Germinal center (tissue), 1 donor: Measurements from ENCODE around the gene MKX.
"Not testable (repeated sequence)": the region's sequence is repeated elsewhere in the genome, so short reads cannot be mapped to it uniquely, and the experiment has no call there.

Experiments
- DNase-seq: peaks from one replicate; pipeline ENCODE4 v3.0.0; 2012; ENCODE audit warnings: mixed read lengths, low spot score

The MKX gene

DNA sequence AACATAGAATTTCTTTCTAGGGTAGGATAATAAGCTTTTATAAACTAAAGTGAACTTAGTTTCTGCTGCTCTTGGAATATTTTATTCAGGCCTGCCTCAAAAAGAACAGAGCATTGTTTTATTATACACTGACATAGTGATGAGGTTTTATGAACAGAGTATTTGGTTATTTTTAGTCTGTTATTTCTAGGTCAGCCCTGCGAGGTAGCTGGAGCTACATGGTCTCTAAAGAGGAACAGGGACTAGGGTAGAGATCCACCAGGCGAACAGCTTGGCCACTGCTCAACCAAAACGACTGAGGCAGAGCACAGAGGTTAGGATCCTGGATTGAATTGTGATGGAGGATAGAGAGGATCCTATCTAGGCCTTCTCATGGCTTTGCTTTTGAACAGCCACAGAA is 53.0 kb downstream of the MKX start:
- no peak for DNase-seq

DNA sequence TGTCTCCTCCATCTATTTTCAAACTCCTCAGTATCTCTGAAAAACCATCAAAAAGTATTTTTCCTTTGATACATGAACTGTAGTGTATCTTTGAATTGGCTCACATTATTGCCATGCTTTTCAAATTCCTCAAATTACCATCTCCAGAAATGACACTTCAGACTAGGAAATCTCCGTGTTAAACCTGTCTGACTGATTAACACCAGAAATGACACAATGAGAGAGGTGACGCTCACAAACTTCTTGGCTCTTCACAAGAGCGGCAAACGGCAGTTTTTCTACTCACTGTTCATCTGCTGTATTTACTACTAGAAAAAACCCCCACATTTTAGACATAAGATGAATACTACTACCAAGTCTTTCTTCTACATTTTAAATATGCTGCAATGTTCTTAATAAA is 56.6 kb downstream of the MKX start:
- no peak for DNase-seq

DNA sequence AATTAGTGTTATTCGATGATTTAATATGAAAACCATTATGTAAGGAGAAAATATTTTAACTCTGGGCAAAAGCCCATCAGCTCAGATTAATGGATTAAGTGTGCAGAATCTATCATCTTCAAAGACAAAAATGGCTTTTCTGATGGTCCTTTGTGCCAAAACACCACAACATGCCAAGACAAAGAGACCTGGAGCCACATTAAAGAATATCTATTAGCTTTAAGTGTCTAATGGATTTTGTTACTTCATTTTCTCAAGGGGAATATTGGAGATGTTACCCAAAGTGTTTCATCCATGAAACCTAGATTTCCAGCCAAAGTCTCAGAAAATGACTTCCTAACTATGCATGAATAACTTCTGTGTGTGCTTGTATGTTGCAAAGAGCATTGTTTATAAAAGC is 57.3 kb downstream of the MKX start:
- DNase-seq = no peak

DNA sequence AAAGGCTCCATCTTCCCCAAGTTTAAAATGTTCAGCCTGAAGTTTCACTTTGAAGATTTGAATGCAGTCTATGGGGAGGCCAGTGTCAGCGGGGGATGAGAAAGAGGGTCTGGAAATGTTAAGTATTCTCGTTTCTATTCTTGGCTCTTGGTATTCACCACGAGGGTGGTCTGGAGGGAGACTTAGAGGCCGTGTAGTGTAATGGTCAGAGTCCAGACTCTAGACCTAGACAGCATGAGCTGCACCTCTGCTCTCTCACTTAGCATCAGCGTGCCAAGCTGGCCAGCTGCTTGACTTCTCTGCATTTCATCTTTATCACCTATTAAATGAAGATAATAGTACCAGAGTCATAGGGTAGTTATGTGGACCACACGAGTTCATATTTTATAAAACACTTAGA is 57.9 kb downstream of the MKX start:
- DNase-seq = no peak

DNA sequence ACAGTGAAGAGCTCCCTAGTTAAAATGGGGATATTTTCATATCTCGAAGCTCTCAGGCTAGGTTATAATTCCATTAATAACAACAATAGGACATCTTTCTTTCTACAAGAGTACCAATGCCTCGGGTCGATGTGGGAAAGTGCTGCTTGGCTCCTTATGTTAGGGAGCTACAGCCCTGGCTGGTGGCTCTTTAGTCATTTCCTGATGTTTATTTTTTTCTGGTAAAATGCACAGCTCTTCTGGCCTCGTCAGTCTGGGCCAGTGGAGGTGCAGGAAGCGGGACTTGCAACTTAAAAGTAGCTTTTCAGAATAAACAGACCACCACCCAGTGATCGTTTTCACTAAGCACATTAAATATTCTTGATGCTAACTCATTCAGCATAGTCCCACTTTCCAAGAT is 58.3 kb downstream of the MKX start:
- no peak for DNase-seq

DNA sequence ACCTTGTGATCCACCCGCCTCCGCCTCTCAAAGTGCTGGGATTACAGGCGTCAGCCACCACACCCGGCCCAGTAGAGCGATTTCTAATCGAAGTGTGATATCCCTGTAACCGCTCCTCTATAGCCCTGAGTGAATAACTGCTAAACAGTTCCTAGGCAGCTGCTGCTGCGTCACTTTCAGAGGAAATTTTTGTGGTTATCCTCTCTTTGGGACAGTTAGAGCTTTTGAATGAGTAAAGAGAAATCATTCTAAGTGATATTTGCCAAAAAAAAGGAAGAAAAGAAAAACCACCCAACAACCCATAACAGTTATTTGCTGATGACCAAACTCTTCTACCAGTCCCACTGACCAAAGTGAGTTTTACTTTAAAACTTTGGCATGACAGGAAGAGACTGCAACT is 59.9 kb downstream of the MKX start:
- no peak for DNase-seq

DNA sequence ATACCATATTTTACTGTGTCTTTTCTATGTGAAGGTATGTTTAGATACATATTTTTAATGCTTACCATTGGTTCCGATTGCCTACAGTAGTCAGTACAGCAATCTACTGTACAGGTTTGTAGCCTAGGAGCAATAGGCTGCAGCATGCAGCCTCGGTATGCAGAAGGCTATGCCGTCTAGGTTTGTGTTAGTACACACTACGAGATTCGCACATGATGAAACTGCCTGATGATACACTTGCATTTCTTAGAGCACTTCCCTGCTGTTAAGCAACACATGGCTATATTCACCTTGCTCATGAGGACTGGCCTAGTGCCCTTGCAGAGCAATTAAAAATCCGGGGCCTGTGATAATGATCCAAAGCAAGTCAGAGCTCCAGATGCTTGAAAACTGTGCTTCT is 62.4 kb downstream of the MKX start:
- DNase-seq = no peak

DNA sequence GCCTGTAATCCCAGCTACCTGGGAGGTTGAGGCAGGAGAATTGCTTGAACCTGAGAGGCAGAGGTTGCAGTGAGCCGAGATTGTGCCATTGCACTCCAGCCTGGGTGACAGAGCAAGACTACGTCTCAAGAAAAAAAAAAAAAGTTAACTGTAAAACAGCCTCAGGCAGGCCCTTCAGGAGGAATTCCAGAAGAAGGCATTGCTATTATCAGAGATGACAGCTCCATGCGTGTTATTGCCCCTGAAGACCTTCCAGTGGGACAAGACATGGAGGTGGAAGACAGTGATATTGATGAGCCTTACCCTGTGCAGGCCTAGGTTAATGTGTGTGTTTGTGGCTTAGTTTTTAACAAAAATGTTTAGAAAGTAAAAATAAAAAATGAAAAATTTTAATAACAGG is 63.8 kb downstream of the MKX start:
- not testable (repeated sequence) for DNase-seq

DNA sequence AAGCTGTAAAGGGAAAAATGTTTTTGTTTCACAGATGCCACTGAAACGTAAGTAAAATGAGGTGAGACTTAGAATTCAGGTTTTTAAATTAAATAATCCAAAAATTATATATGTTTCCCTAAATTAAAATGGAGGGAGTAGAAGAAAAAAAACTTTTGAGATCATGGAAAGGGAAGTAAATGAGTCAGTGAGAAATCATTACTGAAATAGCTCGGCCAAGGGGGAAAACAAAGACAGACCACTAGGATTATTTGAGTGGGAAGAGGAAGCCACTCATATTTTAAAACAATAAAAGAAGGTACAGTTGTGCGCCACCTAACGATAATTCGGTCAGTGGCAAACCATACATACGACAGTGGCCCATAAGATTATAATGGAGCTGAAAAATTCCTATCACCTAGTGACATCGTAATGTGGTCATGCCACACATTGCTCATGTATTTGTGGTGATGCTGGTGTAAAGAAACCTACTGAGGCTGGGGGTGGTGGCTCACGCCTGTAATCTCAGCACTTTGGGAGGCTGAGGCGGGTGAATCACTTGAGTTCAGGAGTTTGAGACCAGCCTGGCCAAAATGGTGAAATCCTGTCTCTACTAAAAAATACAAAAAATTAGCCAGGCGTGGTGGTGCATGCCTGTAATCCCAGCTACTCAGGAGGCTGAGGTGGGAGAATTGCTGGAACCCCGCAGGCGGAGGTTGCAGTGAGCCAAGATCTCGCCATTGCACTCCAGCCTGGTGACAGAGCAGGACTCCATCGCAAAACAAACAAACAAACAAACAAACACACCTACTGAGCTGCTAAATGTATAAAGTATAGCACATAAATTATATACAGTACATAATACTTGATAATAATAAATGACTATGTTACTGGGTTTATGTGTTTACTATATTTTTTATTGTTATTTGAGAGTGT is 64.7 kb downstream of the MKX start:
- DNase-seq = no peak

DNA sequence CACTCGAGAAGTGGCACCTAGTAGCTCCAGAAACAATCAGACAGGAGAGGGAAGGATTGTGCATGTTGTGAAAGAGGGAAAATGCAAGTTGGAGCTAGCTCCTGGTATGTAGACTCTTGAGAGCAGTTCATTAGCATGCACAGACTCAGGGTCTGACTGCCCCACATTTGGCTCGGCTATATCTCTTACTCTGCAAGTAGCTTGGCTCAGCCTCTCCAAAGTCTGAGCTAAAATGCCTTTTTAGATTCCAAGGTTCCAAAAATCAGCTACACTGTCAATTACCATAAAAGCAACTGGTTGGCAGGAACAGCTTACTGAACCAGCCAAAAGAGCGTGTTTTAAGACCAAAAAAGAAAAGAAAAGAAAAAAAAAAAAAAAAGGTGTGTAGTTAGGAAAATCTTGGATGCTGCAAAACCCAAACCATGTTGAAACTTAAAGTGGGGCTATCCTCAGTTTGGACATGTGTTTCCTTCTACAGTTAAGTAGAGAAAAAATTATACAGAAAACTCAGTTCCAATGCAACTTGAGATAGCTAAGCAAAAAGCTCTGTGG is 65.5 kb downstream of the MKX start:
- DNase-seq = no peak

DNA sequence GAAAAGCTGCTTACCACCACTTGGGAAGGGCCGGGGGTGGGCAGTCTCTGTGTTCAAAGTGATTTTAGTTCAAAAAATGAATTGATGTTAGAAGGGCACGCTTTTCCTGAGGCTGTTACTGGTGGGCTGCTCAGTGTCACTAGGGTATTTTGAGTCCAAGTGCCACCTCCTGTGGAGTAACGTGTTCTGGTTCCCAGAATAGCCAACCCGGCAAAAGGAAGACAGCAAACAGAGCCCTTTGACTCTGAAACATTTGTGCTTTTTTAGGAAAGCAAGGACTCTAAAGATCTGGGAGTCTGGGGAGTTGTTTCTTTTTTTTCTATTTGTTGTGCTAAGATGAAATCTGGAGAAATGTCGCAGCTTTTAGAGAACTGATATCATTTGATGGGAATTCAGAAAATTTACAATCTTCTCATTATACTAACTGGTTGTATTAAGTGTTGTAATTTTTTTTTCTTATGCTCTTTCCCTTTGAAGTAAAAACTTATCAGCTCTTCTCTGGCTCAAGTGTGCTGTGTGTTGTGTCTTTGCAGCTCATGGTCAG is 66.2 kb downstream of the MKX start:
- no peak for DNase-seq

DNA sequence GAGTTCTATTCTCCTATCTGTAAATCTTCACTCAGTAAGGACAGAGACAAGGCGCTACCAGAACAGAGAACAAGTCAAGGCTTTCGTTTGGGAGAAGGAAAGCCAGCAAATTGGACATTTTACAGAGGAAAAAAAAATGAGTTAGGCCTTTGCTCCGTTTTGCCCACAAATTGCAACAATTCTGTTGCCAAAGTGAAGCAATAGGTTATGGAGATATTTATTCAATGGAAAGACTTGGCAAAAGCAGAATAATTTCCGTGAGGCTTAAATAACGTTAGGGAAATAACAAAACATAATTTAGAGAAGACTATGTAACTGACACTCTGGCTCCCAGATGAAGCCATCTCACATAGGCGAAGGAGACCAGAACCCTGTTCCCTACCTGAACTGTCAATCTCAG is 67.5 kb downstream of the MKX start:
- no peak for DNase-seq

DNA sequence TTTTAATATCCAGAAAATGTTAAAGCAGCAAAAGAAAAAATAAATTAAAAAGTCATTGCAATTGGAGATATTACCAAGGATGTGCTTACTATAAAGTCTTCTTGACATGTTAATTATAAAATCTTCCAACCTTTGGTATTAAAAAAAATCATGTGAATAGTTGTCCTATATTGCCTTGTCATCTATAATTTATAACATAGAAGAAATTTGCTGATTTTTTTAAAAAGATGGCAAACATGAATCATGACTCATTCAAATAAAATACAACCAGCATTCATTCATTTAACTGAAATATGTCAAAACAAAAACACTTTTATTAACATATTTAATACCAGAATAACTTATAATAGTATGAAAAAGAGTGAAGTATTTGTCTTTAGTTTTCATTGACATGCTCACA is 72.6 kb downstream of the MKX start:
- no peak for DNase-seq

DNA sequence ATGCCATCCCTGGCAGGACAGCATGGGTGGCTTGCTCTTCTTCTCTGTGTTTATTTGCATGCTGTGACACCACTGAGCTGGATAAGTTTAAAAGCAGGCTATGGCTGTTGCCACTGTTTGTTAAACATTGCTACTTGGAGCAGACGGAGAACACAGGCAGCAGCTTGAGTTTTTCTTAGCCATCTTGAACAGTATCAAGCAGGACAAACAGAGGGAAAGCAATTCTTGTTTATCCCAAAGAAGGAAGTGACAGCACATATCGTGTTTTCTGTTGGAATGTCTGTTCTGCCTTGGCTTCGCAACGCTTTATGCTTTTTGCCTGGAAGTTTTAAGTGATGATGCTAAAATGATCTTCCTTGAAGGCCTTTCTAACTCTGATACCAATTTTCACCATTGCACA is 73.8 kb downstream of the MKX start:
- no peak for DNase-seq

DNA sequence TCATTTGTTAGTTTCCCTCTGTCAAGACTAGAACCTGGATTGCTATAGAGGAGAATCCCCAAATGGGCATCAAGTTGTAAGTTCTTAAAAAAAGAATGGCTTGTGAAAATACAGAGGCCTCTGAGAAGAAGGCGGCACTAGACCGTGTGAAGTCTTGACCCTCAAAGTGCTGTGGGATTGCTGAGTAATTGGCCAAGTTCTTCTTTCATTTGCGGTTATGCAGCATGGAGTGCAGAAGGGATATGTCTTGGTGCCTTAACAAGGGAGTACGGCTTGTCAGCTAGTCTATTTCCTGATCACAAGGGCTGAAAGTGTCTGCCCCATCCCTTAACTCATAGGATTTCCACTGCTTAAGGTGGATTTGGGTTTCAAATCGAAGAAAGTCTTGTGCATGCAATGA is 81.2 kb downstream of the MKX start:
- DNase-seq = no peak

DNA sequence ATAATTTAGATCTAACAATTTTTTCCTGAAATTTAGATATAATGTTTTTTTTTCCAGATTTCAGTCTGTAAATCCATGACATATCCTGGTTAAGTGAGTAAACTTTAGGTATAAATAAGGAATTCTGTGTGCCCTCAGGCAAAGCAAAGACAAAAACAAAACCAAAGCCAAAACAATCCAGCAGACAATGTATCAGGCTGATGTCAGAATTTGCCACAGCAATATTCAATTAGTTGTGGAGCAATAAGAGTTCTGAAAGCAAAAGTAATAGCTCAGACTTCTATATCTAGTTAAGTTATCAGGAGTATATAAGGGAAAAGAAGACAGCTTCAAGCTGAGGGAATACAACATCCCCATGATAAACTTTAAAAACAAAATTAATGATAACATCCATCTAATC is 82.0 kb downstream of the MKX start:
- no peak for DNase-seq

DNA sequence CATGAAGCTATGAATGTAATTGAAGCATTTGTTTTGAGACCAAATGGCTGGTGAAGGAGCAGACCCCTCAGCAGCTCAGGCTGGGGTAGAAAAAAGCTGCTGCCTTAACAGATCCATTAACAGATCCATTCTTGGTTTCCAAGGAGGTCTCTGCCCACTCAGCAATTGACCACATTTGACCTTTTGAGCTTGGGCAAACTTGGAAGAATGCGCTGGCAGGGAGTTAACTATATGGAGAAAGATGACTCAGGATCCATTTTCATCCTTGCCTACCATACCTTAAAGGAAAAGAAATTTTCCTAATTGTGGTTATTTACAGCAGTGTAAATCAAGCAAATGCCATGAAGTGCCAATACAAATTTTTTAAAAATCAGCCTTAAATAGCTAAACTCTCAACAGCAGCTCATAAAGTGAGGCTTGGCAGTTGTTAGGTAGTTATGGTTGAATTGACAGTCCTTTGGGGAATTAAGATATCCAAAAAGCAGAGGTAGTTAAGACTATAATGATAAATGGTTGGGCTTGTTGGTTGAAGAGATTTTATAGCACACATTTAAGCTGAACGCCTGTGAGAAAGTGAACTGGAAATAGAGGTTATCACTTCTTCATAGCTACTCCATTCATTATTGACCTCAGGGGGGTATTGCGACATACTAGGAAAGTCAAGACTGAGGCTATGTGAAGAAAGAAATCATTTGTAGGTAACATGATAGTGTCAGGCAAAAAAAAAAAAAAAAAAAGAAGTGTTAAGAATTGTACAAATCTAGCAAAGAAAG is 83.9 kb downstream of the MKX start:
- no peak for DNase-seq

DNA sequence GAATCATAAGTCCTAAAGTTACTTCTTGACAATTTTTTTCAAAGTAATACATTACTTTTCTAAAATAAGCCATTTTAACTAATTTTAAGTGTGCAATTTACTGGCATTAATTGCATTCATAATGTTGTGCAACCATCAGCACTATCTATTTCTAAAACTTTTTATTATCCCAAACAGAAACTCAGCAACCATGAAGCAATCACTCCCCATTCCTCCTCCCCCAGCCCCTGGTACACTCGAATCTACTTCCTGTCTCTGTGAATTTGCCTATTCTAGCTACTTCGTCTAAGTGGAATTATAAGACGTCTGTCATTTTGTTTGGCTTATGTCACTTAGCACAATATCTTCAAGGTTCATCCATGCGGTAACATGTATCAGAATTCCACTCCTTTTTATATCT is 84.9 kb downstream of the MKX start:
- no peak for DNase-seq

DNA sequence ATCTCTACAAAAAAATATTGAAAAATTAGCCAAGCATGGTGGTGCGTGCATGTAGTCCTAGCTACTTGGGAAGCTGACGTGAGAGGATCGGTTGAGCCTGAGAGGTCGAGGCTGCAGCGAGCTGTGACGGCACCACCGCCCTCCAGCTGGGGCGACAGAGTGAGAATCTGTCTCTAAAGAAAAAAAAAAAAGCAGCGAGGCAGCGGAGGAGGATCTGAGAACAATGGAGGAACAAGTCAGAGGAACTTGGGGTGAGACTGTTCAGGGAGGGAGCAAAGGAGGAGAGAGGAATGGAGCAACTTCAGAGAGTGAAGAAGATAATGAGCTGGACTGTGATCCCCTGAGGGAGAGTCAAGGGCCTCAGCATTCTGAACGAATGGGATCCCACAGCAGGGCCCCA is 85.4 kb downstream of the MKX start:
- DNase-seq = no peak

DNA sequence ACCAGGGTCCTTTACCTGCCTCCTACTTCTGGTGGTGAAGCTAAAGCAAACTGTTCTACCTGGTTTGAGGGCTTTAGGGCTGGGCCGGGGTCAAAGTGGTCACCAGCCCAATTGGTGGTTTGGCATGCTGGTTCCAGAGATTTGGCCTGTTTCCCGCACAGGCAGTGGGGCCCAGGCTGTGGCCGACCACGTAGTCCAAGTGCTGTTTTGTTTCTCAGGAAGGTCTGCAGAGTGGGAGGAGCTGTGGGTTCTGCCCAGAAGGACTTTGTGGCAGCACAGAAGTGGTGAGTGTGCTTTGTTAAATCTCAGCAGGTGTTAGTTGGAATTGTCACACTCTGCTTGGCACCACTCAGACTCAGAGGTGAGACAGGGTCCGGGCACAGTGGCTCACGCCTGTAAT is 85.8 kb downstream of the MKX start:
- DNase-seq = no peak

DNA sequence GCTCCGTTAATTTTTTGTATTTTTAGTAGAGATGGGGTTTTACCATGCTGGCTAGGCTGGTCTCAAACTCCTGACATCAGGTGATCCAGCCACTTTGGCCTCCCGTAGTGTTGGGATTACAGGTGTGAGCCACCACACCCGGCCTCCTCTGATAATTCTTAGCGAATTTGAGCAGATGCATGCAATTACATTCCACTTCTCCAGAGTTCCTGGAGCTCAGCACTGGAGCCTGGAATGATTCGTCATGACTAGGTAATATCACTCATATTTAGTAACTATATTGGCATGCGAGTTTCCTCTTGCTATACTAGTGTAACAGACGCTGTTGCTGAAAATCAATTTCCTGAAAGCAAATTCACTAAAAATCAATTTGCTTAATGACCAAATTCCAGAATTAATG is 86.8 kb downstream of the MKX start:
- no peak for DNase-seq

DNA sequence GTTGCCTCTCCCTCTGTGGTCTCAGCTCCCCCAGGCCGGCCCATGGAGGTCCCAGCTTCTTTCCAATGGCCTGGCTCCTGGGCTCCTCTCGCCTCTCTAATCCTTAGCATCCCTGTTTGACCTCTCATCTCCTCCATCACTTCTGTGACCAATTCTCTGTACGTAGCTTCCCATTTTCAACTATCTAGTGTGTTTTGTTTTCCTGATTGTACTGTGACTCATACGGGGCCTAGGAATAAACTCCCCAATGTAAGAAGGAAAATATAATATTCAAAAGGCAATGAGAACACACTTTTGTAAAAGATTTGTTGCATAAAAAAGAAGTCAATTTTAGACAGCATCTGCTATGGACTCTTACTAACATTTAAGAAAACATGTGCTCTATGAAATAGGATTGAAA is 90.3 kb downstream of the MKX start:
- no peak for DNase-seq

DNA sequence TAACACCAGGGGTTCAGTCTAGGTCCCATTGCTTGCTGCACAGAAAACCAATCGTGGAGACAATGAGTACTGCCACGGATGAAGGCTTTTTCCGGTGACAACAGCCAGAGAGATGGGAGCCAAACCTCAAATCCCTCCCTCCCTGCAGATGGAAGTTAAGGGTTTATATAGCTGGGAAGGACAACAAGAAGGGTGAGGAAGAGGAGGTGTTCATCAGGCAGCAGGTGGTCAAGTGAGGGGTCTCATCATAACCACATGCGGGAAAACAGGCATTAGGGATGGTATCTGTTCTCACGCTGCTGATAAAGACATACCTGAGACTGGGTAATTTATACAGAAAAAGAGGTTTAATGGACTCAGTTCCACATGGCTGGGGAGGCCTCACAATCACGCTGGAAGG is 91.3 kb downstream of the MKX start:
- DNase-seq = no peak
